Limb (tissue), 2 donors: ENCODE results near the gene EVA1A.

Experiments used
- DNase-seq, 2 donors: peaks; one replicate each; pipeline ENCODE4 v3.0.0-alpha.2; 2016; ENCODE audit errors: extremely low spot score in 2 of 2

EVA1A gene

DNA sequence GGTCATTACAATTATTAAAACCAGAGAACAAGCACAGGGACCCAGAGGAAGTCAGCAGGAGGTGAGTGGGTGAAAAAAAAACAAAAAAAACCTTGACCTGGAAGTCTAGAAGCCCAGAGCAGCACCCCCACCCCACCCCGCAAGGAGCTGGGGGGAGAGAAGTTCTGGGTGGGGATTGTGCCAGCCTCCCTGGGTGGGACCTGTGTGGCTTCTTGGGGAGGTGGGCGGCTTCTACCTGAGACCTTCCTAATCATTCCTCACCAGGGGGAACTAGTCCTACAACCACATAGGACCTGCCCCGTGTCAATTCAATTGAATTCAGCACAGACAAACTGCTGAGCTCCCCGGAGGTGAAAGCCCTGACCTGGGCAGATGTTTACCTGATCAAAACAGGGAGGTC lies 17.3 kb downstream of the EVA1A start:
- DNase-seq = no peak

GRCh38 chr2:75541430-75541829 lies 19.3 kb downstream of the EVA1A start:
- DNase-seq = no peak

DNA sequence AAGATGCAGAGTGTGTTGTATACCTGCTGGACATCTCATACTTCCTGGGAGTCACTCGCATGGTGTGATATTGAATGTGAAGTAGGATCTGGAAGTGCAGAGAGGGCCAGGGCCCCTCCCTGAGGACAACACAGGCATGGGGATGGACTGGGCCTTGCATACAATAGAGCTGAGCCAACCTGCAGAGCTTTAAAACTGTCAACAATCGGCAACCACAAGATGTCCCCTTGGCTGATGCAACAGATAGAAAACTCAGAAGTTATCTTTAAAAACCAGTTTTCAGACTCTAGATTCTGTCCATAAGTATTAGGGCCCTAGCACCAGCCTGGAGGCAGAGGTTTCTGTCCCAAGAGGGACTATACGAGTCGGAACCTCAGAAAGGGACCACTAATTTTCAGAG lies 19.7 kb downstream of the EVA1A start:
- no peak for DNase-seq

DNA sequence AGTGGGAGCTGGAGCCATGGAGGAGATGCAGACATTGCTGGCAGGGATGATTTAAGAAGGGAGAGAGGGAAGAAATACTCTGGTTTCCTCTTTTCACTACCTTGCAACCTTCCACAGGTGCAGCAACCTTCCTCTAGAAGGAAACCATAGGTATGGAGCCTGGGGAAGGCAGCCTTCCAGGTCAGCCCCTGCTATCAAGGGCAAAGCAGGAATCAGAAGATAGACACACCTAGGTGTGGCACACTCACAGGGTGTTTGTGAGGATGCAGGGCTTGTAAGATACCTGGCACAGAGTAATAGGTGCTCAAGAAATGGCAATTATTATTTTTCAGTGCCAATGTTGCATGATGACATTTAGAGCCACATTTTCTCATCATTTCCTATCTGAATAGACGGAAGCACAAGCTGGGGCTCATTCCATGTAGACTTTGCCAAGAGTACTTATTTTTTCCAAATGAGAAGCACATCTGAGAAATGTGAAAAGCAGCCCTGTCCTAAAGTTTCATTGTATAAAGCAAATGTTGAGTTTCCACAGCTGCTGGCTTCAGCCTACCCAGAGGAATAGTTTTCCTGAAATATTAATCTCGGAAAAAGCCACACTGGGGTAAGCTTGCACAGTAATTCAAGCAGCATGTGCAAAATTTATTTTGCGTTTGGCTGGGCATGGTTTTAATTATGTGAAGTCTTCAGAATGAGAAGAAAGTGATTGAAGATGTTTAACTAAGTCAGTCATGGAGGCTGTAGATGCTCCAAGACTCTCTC lies 20.6 kb downstream of the EVA1A start:
- peak in 1 of 2 donors; percentile 78 for DNase-seq

DNA sequence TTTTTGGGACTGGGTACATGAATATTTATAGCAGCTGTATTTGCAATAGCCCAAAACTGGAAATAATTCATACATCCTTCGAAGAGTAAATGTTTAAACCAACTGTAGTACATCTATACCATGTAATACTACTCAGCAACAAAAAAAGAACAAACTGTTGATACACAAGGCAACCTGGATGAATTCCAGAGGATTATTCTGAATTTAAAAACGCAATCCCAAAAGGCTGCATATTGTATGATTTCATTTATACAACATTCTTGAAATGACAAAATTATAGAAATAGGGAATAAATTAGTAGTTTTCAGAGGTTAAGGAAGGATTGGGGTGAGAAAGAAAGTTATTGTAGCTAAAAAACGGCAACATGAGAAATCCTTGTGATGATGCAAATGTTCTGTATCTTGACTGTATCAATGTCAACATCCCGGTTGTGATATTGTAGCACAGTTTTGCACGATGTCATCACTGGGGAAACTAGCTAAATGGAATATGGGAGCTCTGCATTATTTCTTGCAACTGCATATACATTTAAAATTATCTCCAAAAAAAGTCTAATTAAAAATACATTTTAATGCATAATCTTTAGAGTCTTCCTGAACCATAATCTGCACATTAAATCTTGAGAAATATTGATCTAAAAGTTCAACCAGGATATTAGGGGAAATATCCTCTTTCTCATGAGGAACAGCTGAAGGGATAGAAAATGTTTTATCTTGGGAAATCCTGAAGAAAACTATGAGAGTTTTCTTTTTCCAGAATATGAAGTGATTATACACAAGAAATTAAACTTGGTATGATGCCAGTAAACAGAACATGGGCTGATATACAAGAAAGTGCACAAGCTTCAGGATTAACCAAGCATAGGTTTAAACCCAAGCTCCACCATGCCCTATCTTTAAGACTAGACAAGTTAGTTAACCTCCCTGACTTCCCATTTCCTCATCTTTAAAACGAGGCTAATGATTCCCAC lies 21.9 kb downstream of the EVA1A start:
- DNase-seq = no peak

- no peak for DNase-seq
Measured at GRCh38 chr2:75537658-75538057, 23.1 kb downstream of the EVA1A start.

DNA sequence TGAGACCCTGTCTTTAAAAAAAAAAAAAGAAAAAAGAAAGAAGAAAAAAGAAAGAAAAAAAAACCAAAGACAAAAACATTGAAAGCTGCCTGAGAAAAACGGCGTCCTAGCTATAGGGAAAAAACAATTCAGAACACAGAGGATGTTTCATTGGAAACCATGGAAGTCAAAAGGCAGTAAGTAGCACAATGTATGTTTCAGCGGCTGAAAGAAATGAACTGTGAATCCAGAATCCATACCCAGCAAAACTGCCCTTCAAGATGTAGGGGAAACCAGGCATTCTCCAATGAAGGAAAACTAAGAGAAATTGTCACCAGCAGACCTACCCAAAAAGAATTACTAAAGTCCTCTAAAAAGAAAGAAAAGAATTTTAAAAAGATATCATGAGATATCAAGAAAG lies 27.6 kb downstream of the EVA1A start:
- no peak for DNase-seq

DNA sequence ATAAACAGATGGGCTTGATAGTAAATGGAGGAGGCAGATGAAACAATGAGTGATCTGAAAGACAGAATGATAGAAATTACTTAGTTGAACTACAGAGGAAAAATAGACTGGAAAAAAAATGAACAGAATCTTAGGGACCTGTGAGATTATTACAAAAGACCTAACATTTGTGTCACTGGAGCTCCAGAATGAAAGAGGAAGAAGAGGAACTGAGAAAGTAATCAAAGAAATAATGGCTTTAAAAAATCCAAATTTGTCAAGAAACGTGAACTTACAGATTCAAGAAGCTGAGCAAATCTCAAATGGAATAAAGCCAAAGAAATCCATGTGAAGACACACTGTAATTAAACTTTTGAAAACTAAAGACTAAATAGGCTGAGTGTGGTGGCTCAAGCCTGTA lies 28.3 kb downstream of the EVA1A start:
- no peak for DNase-seq

DNA sequence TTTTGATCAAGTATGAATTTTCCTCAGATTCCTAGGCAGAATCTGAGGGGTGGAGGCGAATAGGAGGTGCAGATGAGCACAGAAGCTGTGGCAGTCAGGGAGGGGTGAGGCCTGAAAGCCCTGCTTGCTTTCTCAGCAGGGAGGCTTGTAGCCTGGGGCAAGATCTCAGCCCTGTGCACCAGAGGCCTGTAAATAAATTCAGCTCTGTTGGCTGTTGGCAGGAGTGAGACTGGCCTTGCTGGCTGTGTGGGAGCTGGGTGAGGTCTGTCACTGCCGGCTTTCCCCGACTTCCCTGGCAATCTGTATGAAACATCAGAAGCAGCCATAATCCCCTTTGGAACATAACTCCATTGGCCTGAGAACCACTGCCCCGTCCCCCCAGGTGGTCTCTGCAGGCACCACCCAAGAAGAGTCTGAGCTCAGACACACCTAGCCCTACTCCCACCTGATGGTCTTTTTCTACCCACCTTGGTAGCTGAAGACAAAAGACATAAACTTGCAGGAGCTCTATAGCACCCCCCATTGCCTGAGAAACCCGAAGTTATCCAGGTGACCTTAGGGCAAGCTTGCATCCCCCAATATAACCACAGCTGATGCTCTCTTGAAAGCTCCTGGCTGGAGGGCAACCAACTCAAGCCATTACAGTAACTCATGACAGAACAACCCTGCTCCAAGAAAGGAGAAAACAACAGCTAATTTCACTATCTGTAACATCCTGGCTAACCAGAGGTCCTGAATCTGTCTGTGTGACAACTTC lies 32.3 kb downstream of the EVA1A start:
- DNase-seq = no peak

DNA sequence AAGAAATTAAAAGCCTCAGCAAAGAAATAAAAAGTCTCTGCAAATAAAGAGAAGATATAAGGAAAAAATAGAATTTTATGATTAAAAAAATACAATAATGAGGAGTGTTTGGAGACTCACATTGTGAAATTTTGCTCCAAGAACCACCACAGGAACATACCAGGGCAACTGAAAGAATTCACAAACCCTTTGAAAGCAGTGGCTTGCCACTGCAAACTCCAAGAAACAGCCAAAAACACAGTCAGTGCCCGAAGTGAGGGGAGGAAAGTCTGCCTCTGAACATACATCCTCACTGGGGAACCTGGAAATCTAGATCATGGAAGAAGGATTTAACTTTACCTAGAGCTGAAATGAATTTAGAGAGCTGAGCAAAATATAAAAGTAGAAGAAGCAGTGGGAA lies 33.1 kb downstream of the EVA1A start:
- no peak for DNase-seq

- no peak for DNase-seq
Measured at GRCh38 chr2:75526842-75527241, 33.9 kb downstream of the EVA1A start.

GRCh38 chr2:75525434-75526310 lies 35.1 kb downstream of the EVA1A start:
- no peak for DNase-seq

DNA sequence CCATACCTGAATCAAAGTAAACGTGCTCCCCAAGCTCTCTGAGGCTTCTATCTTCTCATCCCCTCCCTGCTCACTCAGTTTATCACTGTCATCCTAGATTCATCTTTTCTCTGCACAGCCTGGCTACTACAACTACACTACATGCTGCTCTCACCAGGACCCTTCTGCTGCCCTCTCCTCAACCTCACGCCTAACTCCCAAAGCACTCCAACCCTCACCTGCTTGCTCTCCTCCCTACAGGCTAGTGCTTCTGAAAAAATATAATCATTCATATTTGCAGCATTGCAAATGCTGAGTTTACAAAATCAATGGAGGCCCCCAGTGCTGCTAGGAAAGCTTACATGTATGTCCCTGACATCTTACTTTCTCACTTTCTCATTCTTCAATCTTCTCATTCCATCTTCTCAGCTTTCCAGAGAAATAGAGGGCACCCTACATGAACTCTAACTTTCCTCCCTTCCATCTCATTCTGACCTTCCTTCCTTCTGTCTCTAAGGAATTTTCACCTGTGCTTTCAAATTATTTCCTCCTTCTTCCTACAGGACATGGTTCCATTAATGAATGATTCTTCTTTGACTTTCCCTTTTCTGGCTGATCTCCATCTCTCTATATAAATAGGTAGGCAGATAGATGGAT lies 36.3 kb downstream of the EVA1A start:
- no peak for DNase-seq

- DNase-seq = no peak
Measured at GRCh38 chr2:75523313-75524275, 37.1 kb downstream of the EVA1A start.

GRCh38 chr2:75522543-75523312 lies 38.0 kb downstream of the EVA1A start:
- no peak for DNase-seq

DNA sequence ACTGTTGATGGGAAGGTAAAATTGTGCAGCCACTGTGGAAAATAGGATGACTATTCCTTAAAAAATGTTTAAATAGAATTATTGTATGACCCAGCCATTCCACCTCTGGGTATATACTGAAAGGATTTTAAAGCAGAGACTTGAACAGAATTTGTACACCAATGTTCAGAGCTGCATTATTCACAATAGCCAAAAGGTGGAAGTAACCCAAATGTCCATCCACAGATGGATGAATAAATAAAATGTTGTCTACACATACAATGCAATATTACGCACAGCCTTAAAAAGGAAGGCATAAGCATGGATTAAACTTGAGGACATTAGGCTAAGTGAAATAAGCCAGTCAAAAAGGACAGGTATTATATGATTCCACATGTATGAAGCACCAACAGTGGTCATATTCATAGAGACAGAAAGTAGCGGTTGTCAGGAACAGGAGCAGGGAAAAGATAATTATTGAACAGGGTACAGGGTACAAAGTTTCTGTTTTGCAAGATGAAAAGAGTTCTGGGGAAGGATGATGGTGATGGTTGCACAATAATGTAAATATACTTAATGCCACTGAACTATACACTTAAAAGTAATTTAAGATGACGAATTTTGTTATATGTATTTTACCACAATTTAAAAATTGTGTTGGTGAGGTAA lies 39.4 kb downstream of the EVA1A start:
- DNase-seq = no peak

- no peak for DNase-seq
Measured at GRCh38 chr2:75519843-75520242, 40.9 kb downstream of the EVA1A start.
